Keratinocyte (primary cell): Measurements from ENCODE around the gene GGTLC1. TPM values are rescaled to one million over a fixed set of nuclear protein-coding genes. Genes with fewer than 3 reads are reported as not detected.

Experiments used
- DNase-seq: peaks from one replicate; pipeline ENCODE4 v3.0.0-alpha.2; 2011; ENCODE audit warnings: low read depth, missing footprints, low spot score
- FAIRE-seq: peaks from 2 replicates; lab custom pipeline; 2011; peaks lifted over from hg19 to GRCh38; lab: Jason Lieb, UNC
- H2AFZ ChIP-seq: 2 replicates; pipeline ENCODE4 v1.6.0; 2012; ENCODE audit warnings: low read length, control low read depth, inconsistent platforms; ENCODE audit not compliant: control insufficient read depth
- H3K27ac ChIP-seq: 2 replicates; pipeline ENCODE4 v1.5.1; 2011; ENCODE audit warnings: low read length; ENCODE audit not compliant: control insufficient read depth, insufficient read depth
- H3K27me3 ChIP-seq: 3 replicates; pipeline ENCODE4 v1.6.0; 2011; ENCODE audit warnings: low read length; ENCODE audit not compliant: control insufficient read depth, insufficient read depth; ENCODE audit errors: extremely low read depth
- H3K36me3 ChIP-seq, 2 experiments: 2 replicates in 1 of 2; 3 replicates in 1 of 2; pipeline ENCODE4 v1.5.1; 2011; ENCODE audit warnings: low read length in 2 of 2, mild to moderate bottlenecking in 1 of 2; ENCODE audit not compliant: control insufficient read depth in 2 of 2, insufficient read depth in 2 of 2; ENCODE audit errors: extremely low read depth in 1 of 2
- H3K4me1 ChIP-seq: 3 replicates; pipeline ENCODE4 v1.5.1; 2011; ENCODE audit warnings: low read length; ENCODE audit not compliant: control insufficient read depth, insufficient read depth; ENCODE audit errors: extremely low read depth
- H3K4me2 ChIP-seq: 3 replicates; pipeline ENCODE4 v1.6.0; 2011; ENCODE audit warnings: low read depth, low read length; ENCODE audit not compliant: control insufficient read depth, insufficient read depth; ENCODE audit errors: extremely low read depth
- H3K4me3 ChIP-seq, 3 experiments: fragments of 200-600 bp in 1 of 3; sonication (generic) in 1 of 3; 2 replicates in 2 of 3; 3 replicates in 1 of 3; pipeline ENCODE4 v1.5.1; 2011 to 2016; ENCODE audit warnings: low read length in 3 of 3, mild to moderate bottlenecking in 3 of 3, control low read depth in 2 of 3, inconsistent platforms in 1 of 3, low read depth in 1 of 3, mixed read lengths in 1 of 3, mixed run types in 1 of 3, moderate library complexity in 1 of 3; ENCODE audit not compliant: control insufficient read depth in 2 of 3, insufficient read depth in 2 of 3; ENCODE audit errors: extremely low read depth in 1 of 3
- H3K79me2 ChIP-seq: 2 replicates; pipeline ENCODE4 v1.6.0; 2012; ENCODE audit warnings: low read length; ENCODE audit not compliant: control insufficient read depth, insufficient read depth
- H3K9ac ChIP-seq: 3 replicates; pipeline ENCODE4 v1.6.0; 2011; ENCODE audit warnings: low read length; ENCODE audit not compliant: control insufficient read depth, insufficient read depth; ENCODE audit errors: extremely low read depth
- H3K9me1 ChIP-seq: 3 replicates; pipeline ENCODE4 v1.6.0; 2011; ENCODE audit warnings: low read length; ENCODE audit not compliant: control insufficient read depth, insufficient read depth; ENCODE audit errors: extremely low read depth
- H3K9me3 ChIP-seq: 2 replicates; pipeline ENCODE4 v1.5.1; 2012; ENCODE audit warnings: low read depth, low read length; ENCODE audit not compliant: control insufficient read depth
- H4K20me1 ChIP-seq: 3 replicates; pipeline ENCODE4 v1.6.0; 2011; ENCODE audit warnings: low read length; ENCODE audit not compliant: control insufficient read depth, insufficient read depth; ENCODE audit errors: extremely low read depth
- EZH2 ChIP-seq: IDR thresholded peaks from one replicate; pipeline ENCODE4 v1.6.1; 2012; ENCODE audit warnings: inconsistent platforms, mild to moderate bottlenecking, low read length, moderate library complexity
- dilution Hi-C: fragments of 300-500 bp; cut with MboI; formaldehyde crosslinking; loops from one replicate; pipeline ENCODE4 v1.7.0; 2020; ENCODE audit warnings: low sequenced_read_pairs; ENCODE audit not compliant: extremely low pct_ligation_motif_present
- polyA plus RNA-seq, 5 experiments: library from polyadenylated mRNA; depleted of rRNA in 3 of 5; stranded (reverse) in 3 of 5; stranded (forward) in 1 of 5; unstranded in 1 of 5; fragments of >200 nt; gene quantifications; 1 replicate in 1 of 5; 2 replicates in 3 of 5; 3 replicates in 1 of 5; pipeline versions ENCODE4 v1.2.1 to v1.2.3, GENCODE V29; 2011 to 2012; ENCODE audit warnings: missing spikeins in 2 of 5, low read depth in 1 of 5, low replicate concordance in 1 of 5
- TF ChIP-seq, protein P1 (sequence below), 3 experiments: IDR thresholded peaks in 1 of 3; conservative IDR thresholded peaks in 1 of 3; optimal IDR thresholded peaks in 1 of 3; 2 replicates in 2 of 3; 3 replicates in 1 of 3; pipeline versions ENCODE3 to v1.5.1; 2011; ENCODE audit warnings: low read length in 3 of 3, mild to moderate bottlenecking in 3 of 3, moderate library complexity in 2 of 3, control low read depth in 1 of 3, inconsistent platforms in 1 of 3; ENCODE audit not compliant: insufficient read depth in 2 of 3; ENCODE audit errors: extremely low read depth in 1 of 3

The GGTLC1 gene
- polyA plus RNA-seq, 1 donor (not counting 4 experiments of a cell fraction or from before 2014, with no cell fraction given) = not detected

DNA sequence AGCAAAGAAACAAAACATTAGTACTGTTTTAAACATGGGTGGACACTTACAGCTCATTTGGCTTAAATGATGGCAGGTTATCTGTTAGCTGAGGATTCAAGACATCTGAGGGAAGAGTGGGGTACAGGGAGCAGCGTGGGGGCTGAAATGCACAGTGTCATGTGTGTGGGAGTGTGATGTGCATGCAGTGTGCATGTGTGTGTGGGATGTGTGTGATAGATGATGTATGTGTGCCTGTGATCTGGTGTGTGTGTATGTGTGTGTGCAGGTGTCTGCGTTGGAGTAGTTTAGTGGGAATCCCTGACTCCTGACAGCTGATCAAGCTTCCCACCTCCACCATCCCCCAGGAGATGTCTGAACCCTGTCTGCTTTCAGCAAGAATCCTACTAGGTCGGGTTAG, 25.4 kb upstream of the GGTLC1 start:
- H3K27me3 ChIP-seq = no peaks in the 10 kb centered on the region
- H3K4me2 ChIP-seq = no peak overlapping the region
- no peak overlapping the region for H3K9ac ChIP-seq
- no peak overlapping the region for H2AFZ ChIP-seq
- dilution Hi-C loops = no loop called here
- TF ChIP-seq, protein P1, sequence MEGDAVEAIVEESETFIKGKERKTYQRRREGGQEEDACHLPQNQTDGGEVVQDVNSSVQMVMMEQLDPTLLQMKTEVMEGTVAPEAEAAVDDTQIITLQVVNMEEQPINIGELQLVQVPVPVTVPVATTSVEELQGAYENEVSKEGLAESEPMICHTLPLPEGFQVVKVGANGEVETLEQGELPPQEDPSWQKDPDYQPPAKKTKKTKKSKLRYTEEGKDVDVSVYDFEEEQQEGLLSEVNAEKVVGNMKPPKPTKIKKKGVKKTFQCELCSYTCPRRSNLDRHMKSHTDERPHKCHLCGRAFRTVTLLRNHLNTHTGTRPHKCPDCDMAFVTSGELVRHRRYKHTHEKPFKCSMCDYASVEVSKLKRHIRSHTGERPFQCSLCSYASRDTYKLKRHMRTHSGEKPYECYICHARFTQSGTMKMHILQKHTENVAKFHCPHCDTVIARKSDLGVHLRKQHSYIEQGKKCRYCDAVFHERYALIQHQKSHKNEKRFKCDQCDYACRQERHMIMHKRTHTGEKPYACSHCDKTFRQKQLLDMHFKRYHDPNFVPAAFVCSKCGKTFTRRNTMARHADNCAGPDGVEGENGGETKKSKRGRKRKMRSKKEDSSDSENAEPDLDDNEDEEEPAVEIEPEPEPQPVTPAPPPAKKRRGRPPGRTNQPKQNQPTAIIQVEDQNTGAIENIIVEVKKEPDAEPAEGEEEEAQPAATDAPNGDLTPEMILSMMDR (optimal IDR thresholded peaks at IDR 0.05 in 1 of 3, IDR thresholded peaks at IDR 0.05 in 1 of 3, conservative IDR thresholded peaks at IDR 0.05 in 1 of 3; ENCODE audit: extremely low read depth in 1 of 3, insufficient read depth in 2 of 3, low read length in 3 of 3) = no peak
- no peak for TF ChIP-seq EZH2
- H3K4me1 ChIP-seq = peaks cover 16% of the 10 kb centered on the region
- FAIRE-seq (no peak), DNase-seq (no peak)
- no peaks in the 10 kb centered on the region for H3K36me3 ChIP-seq
- no peaks in the 10 kb centered on the region for H3K9me1 ChIP-seq
- no peak overlapping the region for H3K27ac ChIP-seq
- no peaks in the 10 kb centered on the region for H3K9me3 ChIP-seq
- H3K79me2 ChIP-seq = no peaks in the 10 kb centered on the region
- no peaks in the 10 kb centered on the region for H4K20me1 ChIP-seq
- H3K4me3 ChIP-seq = no peak overlapping the region

DNA sequence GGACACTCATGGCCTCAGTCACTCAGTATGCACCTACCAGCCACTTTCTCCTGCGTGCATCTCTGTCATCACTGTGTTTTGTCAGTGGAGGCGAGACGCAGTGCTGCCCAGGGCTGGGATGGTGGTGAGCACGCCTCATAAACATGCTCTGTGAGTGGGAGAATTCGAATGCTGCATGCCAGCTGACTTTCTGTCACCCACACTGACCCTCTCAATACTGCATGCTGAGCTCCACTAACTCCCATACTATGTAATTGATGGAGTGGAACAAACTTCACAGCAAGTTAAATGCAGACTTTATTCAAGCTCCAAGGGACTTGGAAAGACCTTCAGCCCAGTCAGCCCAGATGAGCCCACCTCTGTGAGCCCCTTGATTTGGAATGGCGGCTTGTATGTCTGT, 22.7 kb upstream of the GGTLC1 start:
- no peaks in the 10 kb centered on the region for H4K20me1 ChIP-seq
- no peaks in the 10 kb centered on the region for H3K27me3 ChIP-seq
- H3K79me2 ChIP-seq = no peaks in the 10 kb centered on the region
- no peak overlapping the region for H2AFZ ChIP-seq
- H3K4me2 ChIP-seq = no peak overlapping the region
- TF ChIP-seq EZH2 = no peak
- TF ChIP-seq, protein P1 (optimal IDR thresholded peaks at IDR 0.05 in 1 of 3, IDR thresholded peaks at IDR 0.05 in 1 of 3, conservative IDR thresholded peaks at IDR 0.05 in 1 of 3; ENCODE audit: extremely low read depth in 1 of 3, insufficient read depth in 2 of 3, low read length in 3 of 3) = no peak
- H3K9me3 ChIP-seq = no peaks in the 10 kb centered on the region
- no peak for DNase-seq
- no peak overlapping the region for H3K9ac ChIP-seq
- H3K9me1 ChIP-seq = no peaks in the 10 kb centered on the region
- H3K27ac ChIP-seq = no peak overlapping the region
- dilution Hi-C loops = no loop called here
- no peaks in the 10 kb centered on the region for H3K36me3 ChIP-seq
- H3K4me1 ChIP-seq = no peaks in the 10 kb centered on the region
- no peak overlapping the region for H3K4me3 ChIP-seq
- no peak for FAIRE-seq
